NCI-H526 (cell line): ENCODE measurements around the gene HS6ST3.

ENCODE experiments used
- DNase-seq, 2 experiments: peaks; one replicate each; lab custom pipeline; 2025; lab: John Stamatoyannopoulos, UW

The HS6ST3 gene

DNA sequence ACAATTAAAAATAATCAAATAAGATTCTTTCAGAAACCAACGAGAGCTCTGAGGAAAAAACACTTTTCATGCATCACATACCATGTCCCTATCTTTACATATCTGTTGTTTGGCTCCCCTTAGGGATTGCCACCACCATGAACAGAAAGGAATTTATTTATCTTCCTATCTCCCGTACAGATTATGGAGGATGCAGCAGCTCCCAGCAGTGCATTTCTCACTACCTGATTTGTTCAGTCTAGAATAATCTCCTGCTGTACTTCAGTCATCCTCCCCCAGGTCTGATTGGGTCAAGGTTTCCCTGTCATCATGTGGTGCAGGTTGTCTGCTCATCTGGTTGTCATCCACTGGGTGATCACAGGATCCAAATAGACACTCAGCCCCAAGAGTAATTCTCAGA, 453.1 kb downstream of the HS6ST3 start:
- DNase-seq, result no peak

DNA sequence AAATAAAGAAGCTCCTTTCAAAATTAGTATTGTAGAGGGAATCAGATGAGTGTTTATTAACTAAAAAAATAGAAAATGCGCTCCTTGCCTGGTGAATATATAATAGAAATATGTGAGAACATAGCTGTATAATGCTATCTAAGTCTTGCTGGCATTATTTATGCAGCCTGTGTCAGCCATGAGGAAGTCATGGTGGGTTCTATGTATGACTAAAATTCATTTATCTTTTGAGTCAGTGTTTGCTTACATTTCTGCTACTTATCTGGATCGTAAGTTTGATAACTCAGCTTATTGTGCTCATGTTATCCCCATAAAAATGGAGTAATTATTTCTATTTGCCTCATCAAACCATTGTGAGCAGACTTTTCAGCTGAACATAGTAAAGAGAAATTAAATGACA, 455.1 kb downstream of the HS6ST3 start:
- DNase-seq, result no peak

DNA sequence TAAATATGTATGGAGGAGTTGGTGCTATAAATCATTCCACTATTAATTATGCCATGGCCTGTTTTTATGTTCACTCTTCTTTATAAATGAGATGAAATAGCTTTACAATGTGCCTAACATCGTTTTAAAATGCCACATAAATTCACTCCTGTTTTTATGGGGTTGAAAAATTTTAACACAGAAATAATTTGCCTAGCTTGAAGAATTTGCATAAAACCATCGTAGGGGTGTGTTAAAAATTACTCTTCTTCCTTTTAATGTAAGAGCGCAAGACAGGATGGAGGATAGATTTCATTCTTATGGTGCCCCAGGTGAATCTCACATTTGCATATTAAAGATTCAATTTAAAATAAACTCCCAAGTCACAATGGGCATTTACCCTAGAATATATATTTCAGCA, 456.6 kb downstream of the HS6ST3 start:
- DNase-seq, result peak; percentile 86 to 91

DNA sequence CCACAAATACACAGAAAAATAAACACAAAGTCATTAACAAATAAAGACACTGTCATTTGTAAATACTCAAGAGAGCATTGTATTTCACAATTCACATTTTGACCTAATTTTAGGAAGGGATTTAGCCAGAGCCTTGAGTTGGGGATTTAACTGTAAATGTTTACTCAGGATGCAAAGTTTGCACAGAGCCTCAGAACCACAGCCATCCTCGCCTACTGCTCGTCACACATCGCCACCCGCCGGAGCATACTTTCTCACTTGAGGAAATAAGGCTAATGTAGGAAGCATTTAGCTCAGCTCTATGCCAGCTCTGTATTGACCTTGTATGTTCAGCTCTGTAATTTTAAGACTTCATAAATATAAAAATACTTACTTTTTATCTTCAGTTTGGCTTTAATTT, 461.6 kb downstream of the HS6ST3 start:
- DNase-seq, result peak; percentile 22 to 90

DNA sequence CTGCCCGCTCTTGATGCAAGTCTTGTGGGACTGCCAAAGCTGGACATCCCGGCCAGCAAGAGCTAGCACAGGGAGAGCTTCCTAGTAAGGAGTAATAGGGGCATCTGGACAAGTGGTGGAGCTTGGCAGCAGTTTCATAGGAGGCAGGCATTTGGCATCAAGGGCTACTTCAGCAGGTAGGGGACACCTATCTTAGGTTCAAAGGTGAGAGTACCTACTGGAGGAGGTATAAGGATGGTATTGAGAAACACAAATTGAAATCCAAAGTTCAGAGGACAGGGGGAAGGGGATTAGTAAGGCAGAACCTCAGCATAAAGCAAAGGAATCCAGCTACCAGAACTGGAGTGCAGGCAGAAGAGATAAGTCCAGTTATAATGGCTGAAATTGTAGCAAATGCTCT, 462.7 kb downstream of the HS6ST3 start:
- no peak for DNase-seq

DNA sequence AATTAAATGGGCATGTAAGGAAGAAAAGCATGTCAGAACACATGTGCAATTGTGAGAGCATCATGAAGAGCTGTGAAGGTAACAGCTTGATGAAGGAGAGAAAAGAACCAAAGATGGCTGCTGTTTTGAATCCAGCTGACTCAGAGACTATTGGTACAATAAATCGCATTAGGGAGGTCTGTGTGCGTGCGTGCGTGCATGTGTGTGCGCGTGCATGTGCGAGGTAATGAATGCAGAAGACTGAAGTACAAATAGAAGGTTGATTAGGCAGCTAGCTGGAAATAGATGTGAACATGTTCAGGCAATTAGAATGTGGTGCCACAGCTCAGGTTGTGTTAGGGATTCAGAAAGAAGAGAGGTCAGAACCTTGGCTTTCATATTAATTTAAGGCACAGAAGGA, 463.9 kb downstream of the HS6ST3 start:
- DNase-seq, result no peak

DNA sequence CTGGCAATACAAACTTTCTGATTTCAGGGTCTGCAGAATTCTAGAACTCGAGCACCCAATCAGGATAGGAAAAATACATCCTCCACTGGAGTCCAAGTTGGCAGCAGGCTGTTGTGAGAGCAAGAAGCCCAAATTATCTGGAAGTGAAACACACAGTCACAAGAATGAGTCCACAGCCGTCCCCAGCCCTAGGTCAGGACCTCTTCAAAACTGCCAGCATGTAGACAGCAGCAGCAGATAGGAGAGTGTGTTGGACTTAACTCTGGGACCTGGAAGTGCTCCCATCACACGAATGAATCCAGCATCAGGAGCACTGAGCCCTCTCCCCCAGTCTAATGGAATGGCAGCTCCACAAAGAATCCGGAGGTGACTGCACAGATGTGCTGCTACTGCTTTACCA, 483.7 kb downstream of the HS6ST3 start:
- no peak for DNase-seq

DNA sequence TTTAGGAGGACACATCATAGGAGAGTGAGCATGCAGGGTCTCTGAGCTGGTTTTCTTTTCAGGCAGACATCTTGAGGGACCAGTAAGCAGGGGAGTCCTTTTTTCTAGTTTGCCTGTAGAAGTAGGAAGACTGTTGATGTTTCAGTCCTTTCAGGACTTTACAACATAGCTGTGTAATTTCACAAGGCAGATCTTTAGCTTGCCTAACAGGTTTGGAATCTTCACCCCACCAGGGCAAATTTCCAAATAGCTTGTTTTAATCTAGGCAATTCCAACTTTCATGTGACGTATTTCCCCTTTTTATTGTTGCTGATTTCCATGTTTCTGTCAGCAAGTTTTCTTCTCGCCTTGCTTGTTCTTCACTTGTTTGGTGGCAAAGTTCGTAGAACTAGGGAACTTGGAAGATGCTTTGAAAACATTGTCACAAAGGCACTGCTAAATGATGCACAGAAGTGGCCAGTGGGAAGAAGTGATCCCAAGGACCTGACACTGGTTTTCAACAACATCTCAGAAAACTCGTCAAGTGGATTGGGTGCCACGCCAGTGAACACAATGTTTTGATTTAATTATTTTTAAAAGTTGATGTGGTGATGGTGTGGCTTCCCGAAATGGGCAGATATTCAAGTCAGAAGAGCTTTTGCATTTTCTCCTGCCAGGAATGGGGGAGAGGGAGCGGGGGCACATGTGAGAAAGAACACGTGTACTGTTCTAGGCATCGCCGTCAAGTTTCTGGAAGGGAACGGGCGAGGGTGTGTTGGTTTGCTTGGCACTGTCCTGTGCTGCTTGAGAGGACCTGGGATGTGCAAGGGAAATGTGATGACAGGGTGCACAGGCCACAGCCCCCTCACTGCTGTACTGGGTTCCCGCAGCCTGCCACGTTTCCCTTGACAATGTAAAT, 485.8 kb downstream of the HS6ST3 start:
- peak in 1 of 2 experiments; percentile 6 for DNase-seq

DNA sequence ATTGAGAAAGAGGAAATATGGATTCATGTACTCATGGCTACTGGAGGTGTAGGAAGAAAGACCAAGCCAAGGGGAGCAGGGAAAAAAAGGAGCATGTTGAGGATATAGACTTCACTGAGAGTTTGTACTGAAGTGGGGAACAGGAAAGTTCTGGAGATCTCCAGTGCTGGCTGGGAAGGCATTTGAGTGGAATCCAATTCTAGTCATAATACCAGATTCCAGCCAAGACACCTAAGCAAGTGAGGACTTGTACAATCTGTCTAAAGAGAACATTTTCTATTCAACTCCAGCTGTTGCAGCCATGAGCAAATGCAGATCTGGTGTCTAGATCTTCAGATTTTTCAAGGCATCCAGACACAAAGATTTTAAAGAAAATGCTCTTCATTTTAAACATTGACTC, 491.8 kb downstream of the HS6ST3 start:
- DNase-seq, result no peak

DNA sequence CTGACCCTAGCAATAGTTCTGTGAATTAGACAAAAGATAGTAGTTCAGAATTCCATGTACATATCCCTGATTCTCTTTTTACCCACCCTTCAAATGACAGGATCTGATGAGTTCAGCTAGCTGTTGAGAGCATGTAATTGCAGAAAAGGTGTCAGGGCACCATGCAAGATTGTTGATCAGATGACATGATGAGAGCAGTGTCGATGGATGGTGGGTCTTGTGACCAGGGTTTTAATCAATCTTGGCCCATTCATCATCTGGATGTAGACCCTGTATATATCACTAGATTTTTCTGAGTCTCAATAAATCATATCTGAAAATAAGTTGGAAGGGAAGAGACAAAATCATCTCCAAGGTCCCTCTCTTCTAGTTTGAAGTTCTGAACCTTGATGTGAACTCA, 525.3 kb downstream of the HS6ST3 start:
- DNase-seq, result no peak

DNA sequence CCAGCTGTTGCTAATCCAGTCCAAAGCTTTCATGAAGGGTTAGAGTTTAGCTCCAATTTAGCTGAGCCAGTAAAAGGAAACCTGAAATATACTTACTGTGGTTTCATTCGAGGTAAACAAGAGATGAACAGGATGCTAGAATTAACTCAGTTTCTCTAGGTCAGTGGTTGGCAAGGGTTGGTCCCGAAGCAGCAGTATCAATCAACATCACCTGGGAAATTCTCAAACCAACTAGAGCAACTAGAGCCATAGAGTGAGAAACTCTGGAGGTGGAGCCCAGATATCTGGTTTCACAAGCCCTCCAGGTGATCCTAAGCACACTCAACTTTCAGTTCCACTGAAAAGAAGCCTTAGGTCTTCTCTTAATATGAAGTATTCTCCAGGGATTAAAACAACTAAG, 527.6 kb downstream of the HS6ST3 start:
- no peak for DNase-seq

DNA sequence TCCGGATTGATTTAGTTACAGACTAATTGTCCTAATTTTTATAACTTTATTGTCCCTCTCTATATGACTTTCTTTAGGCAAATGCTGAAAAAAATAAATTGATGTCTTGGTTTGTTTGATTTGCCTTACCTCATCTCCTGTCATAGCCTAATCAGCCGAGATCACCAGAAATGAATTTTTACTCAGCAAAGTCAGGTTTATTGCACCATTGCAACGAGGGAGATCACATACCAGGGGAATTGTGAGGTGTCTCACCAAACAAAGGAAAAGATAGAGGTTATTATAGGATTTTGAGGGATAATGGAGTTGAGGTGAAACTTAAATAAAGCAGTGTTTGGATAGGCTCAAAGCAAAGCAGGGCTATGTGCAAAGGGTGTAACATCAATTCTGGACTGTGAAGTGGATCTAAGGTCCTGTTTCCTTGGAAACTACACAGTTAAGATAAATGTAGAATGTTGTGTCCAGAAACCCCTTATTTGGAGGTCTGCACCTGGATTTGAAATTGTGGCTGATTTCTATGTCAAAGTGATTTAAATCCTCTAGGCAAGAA, 531.8 kb downstream of the HS6ST3 start:
- no peak for DNase-seq

DNA sequence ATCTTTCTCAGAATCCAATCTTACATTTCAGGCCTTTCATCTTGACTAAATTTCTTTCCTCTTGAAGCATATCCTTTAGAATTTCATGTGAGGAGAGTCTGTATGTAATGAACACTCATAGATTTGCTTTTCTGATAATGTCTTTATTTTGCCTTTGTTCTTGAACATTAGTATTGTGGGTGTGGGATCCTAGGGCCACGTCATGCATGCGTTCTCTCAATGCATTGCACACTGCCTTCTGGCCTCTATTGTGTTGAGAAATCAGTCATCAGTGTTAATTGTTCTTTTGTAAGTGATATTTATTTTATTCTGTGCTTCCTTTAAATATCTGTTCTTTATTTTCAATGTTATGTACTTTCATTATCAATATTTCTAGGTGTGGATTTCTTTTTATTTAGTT, 539.4 kb downstream of the HS6ST3 start:
- no peak for DNase-seq

DNA sequence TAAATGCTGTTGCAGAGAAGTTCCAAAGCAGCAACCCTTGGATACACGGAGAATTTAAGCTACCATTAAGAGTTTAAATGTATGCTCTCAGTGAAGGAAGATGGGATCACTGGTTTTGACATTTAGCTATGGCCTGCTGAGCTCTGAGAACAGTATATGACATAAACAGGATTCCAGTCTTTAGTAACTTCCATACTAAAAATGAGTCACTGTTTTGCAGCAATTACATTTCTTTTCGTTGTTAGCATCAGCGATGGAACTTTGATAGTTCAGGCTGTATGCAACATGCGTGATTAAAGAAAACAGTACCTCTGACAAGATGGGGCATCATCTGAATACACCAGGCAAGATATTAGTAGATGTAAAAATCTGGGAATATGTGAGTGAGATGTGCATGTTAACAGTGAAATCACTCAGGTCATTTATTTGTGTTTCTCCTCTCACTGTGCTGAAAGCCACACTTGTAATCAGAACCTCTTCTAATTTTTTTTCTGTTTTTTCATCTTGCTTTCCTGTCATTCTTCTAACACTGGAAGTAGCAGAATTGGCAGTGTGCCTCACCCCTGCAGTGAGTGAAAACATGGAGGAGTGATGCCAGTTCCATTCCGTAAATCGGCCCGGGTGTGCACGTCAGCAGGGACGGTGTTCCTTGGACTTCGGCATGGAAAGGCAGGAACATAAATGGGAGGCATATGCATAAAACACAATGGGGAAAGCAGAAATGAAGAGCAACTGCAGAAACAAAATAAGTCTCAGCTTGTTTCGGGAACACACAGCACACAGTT, 542.8 kb downstream of the HS6ST3 start:
- no peak for DNase-seq

DNA sequence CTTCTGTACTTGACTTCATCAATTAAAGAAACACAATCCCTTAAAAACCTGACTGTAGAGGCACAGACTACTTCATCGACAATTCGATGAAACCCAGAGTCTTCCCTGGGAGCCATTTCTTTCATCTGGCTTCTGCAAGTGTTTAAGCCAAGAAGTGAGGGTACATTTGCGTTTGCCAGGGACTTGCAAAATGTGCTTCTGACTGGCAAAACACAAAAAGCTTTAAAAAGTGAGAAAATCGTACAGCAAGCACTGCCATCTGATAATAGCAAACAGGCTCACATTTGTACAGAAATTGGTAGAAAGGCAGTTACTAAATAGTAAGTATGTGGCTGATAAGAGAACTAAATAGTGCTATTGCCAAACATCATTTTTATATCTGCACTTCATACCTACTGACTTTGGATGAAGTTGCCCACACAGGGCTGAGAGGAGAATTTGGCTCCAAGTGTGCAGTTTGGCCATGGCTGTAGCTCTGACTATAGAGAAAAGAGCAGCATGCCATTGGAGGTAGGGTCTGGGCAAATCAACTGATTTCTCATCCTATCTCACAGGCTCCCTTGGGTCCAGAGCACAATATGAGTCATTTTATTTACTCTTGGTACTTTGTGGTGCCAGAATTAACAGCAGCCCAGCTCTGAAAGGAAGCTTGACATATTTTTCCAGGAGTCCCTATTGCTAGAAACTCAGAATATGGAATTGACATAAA, 546.2 kb downstream of the HS6ST3 start:
- DNase-seq, result no peak

DNA sequence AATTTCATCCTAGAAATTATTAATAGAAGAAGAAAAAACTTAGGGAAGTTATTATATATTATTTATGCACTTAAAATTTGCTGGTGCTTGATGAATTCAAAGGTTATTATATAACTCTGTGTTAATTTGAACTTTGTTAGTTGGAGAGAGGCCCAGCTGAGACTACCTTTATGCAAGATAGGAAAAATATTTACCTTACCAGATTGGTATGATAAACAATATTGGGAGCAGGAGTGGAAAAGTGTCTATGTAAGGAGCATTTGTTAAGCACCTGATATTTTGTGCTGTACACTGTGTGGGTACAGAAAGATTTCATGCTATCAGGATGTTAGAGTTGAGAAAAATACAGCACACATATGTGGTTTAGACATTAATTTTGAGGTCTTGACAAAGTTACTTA, 547.1 kb downstream of the HS6ST3 start:
- DNase-seq, result no peak

DNA sequence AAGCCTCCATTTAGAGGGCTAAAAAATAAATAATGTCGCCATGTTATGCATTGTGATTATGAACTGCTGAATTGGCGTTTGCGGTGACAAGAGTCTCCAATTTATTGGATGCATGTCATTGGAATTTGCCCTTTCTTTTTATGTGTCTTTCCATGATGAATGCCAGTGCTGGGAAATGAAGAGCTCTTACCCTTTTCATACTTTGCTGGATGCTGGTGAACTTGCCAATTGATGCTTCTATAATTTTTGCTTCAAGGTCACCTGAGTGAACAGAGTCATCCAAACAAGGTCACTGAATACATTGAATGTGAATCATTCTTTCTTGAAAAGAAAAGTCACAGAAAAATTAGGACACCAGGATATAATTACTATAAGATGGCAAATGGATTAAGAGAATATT, 556.2 kb downstream of the HS6ST3 start:
- DNase-seq, result no peak

DNA sequence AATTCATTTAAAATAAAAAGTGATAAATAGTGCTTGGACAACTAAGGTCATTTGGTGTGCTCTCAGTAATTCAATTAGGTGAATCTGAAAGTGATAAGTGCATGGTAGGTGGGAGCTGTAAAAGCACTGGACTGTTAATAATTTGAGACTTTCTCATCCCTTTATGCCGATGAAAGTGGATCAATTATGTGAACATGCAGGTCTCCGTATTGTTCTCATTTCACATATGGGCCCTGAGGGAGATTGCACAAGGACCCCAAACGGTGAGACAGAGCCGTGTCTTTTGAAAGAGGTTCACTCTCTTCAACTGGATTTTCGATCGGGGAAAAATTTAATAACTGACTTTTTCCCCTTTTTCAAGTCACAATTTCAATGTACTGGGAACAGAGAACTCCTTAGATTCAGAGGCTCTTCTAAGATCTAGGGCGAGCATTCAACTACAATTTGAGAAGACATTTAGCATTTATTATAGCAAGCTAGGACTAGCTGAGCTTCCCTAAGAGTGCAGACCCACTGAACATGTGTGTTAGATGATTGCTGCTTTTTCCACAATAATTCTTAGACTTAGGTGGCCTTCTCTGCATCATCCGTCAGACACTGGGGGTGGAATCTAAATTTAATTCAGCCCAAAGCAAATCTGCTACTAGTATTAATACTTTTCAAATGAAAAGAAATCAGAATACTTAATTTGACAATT, 556.8 kb downstream of the HS6ST3 start:
- no peak for DNase-seq

DNA sequence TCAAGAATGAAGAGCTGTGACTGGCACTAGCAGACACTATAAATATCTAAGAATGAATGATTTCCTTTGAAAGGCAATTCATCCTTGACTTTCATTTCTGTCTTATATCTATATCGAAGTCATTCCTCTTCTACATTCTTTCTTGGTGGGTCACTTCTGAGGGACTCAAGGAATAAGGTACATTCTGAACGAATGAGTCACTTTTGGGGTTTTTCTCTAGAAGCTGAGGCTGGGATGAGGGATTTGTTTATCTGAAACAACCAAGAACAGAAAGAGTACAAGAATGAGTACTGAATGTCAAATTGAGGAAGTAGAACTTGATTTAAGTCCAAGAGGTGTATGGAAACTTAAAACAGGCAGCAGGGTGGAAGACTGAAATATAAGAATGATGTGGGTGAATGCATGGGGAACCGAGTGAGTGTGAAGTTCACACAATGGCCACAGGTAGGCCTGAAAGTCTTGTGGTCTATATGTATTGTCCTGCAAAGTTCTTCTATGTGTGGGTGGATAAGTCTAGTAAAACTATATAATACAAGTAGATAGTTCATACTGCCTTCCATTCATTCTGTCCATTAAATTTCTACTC, 560.5 kb downstream of the HS6ST3 start:
- peak in 1 of 2 experiments; percentile 3 for DNase-seq

DNA sequence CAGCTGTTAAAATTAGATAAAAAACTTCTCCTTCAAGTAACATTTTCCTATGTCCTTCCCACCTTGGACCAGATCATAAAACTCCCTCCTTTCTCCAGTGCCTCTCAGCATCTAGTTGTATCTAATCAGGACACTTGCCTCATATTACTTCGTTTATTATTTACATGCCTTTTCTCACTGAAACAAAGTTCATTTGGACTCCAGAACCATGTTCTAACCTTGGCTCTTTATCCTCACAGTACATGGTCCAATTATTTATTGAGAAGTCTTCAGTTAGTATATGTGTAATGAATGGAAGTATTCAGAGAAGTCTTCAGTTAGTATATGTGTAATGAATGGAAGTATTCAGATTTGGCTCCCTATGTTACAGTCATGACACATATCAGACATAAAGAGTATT, 561.7 kb downstream of the HS6ST3 start:
- DNase-seq, result no peak

DNA sequence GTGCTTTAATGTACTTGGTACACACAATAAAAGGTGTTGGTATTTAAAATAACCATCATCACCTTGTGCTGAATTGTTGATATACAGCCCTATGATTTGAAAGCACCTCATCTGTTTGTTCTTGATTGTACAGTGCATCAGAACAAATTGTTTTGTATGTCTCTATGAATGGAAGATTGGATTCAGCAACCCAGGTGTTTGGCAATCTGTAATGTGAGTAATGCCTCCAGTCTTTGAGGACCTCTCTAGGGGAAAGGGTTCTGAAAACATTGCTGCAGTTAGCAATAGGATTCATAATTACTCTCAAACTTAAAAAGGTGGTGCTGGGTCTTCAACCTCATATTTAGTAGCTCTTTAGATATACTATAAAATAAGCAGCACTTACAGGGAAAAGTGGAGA, 562.6 kb downstream of the HS6ST3 start:
- no peak for DNase-seq
